Heart left ventricle (tissue), 13 donors: ENCODE data around the gene NARF.

Source experiments
- POLR2A ChIP-seq, 2 donors: fragments of 450-650 bp; IDR thresholded peaks; one replicate each; pipeline ENCODE4 v1.6.1; 2017; ENCODE audit warnings: antibody characterized with exemption in 2 of 2, mild to moderate bottlenecking in 2 of 2, moderate library complexity in 2 of 2
- TF ChIP-seq, protein P1 (sequence below), 12 donors: fragments of 200-600 bp; sonication (generic) in 4 of 12; IDR thresholded peaks; one replicate each; pipeline versions ENCODE4 v1.5.0 to v1.8.0; 2018 to 2022; ENCODE audit warnings: antibody characterized with exemption in 12 of 12, mild to moderate bottlenecking in 5 of 12
- donor health status: ischemic (EF 13 %, LVEDD 7.1; RV severe dilation, severe dysfunction).
- donor health status: DM: no; HTN: yes; CAD: no.
- donor health status: DM: no; HTN: no; CAD: no.
- donor health status: ischemic (EF 25% LVEDD 6.9; RV normal size, moderate dysfunction).
- donor health status: ischemic (EF 25% LVEDD 5.7; RV mildly dilated, moderate dysfunction).
- donor health status: ischemic (EF 35%, LVEDD 5.7; RV mildly dilated, moderate dysfunction).
- donor health status: nonischemic (EF 11% LVEDD 7.7; RV severe dilation, severe dysfunction).
- donor health status: DM: yes; HTN: yes; CAD: no.
- donor health status: PGD.
- donor health status: ischemic (EF 29% LVEDD 5.4; RV normal size, mild dysfunction).
- donor health status: nonischemic (EF 23%, LVEDD 6.1; RV moderate dilation, normal function).

DNA sequence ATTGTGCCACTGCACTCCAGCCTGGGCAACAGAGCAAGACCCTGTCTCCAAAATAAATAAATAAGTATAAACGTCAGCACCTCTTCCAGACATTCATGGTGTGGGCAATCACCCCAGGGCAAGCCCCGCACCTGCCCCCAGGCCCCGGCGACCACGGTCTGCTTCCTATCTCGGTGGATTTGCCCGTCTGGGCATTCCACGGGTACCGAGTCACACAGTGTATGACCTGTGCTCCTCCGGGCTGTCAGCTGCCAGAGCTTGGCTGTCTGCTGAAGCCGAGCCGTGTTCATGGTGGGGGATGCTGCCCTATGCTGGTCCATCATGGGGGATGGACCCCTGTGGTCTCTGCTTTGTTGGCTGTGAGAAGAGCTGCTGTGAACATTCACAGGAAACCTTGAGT is 23.4 kb upstream of the NARF start:
- TF ChIP-seq, protein P1, sequence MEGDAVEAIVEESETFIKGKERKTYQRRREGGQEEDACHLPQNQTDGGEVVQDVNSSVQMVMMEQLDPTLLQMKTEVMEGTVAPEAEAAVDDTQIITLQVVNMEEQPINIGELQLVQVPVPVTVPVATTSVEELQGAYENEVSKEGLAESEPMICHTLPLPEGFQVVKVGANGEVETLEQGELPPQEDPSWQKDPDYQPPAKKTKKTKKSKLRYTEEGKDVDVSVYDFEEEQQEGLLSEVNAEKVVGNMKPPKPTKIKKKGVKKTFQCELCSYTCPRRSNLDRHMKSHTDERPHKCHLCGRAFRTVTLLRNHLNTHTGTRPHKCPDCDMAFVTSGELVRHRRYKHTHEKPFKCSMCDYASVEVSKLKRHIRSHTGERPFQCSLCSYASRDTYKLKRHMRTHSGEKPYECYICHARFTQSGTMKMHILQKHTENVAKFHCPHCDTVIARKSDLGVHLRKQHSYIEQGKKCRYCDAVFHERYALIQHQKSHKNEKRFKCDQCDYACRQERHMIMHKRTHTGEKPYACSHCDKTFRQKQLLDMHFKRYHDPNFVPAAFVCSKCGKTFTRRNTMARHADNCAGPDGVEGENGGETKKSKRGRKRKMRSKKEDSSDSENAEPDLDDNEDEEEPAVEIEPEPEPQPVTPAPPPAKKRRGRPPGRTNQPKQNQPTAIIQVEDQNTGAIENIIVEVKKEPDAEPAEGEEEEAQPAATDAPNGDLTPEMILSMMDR (IDR thresholded peaks at IDR 0.05): no peak
- TF ChIP-seq POLR2A (IDR thresholded peaks at IDR 0.05): no peak
